GM12878 (cell line): ENCODE results near the gene VSIG8. TPM values are rescaled to one million over a fixed set of nuclear protein-coding genes. Genes with fewer than 3 reads are reported as not detected.

Experiments
- ATAC-seq: fragments of 200-7000 bp; cut with Tn5 transposase; 3 replicates; pipeline ENCODE4 v1.9.1; 2020; ENCODE audit warnings: mild to moderate bottlenecking, moderate library complexity
- BruUV-seq: library from RNA; stranded (reverse); fragments of 400-500 nt; replicated peaks from 2 replicates; lab custom pipeline; 2021; lab: Mats Ljungman, UMichigan
- CTCF ChIA-PET: fragments of 300-600 bp; sonication (Branson Sonifier 250); formaldehyde crosslinking; extraction: SDS; loops from one replicate; lab custom pipeline; 2021; ENCODE audit warnings: inconsistent platforms; lab: Yijun Ruan, JAX
- POLR2A ChIA-PET: fragments of 350-600 bp; formaldehyde crosslinking; extraction: SDS; loops from one replicate; lab custom pipeline; 2021; ENCODE audit warnings: inconsistent platforms; lab: Charles Lee
- RAD21 ChIA-PET: fragments of 300-600 bp; sonication (Branson Sonifier 250); formaldehyde crosslinking; loops from one replicate; lab custom pipeline; 2023; ENCODE audit warnings: antibody characterized with exemption; ENCODE audit not compliant: unreplicated experiment; lab: Charles Lee
- SMC1A ChIA-PET: fragments of 300-600 bp; sonication (Branson Sonifier 250); formaldehyde crosslinking; loops from one replicate; lab custom pipeline; 2023; ENCODE audit not compliant: unreplicated experiment, uncharacterized antibody; lab: Charles Lee
- DNase-seq: peaks from one replicate; pipeline ENCODE4 v3.0.0-alpha.2; 2011; ENCODE audit warnings: low read depth, low spot score
- FAIRE-seq: peaks from 3 replicates; lab custom pipeline; 2011; peaks lifted over from hg19 to GRCh38; lab: Jason Lieb, UNC
- H2AFZ ChIP-seq: 2 replicates; pipeline ENCODE4 v1.6.0; 2011; ENCODE audit warnings: low read depth, low read length, control low read depth; ENCODE audit not compliant: control insufficient read depth
- H3K27ac ChIP-seq: 2 replicates; pipeline ENCODE4 v1.5.1; 2011; ENCODE audit warnings: control low read depth; ENCODE audit not compliant: control insufficient read depth, insufficient read depth
- H3K27me3 ChIP-seq, 2 experiments: replicated peaks in 1 of 2; 2 replicates each; pipeline versions ENCODE4 v1.6.0 to v1.6.1; 2011; ENCODE audit warnings: low read length in 1 of 2; ENCODE audit not compliant: control insufficient read depth in 2 of 2, insufficient read depth in 2 of 2
- H3K36me3 ChIP-seq, 2 experiments: 2 replicates each; pipeline ENCODE4 v1.5.1; 2011; ENCODE audit warnings: low read length in 1 of 2; ENCODE audit not compliant: control insufficient read depth in 2 of 2, insufficient read depth in 2 of 2
- H3K4me1 ChIP-seq: 2 replicates; pipeline ENCODE4 v1.6.1; 2011; ENCODE audit warnings: mild to moderate bottlenecking, low read length, moderate library complexity, mixed read lengths; ENCODE audit not compliant: control insufficient read depth, insufficient read depth
- H3K4me2 ChIP-seq: 2 replicates; pipeline ENCODE4 v1.6.0; 2011; ENCODE audit warnings: control low read depth; ENCODE audit not compliant: control insufficient read depth, insufficient read depth
- H3K4me3 ChIP-seq: fragments of 200-600 bp; sonication (generic); 2 replicates; pipeline ENCODE4 v1.5.1; 2016
- H3K79me2 ChIP-seq: 2 replicates; pipeline ENCODE4 v1.6.0; 2011; ENCODE audit warnings: low read length; ENCODE audit not compliant: control insufficient read depth, insufficient read depth
- H3K9ac ChIP-seq: 2 replicates; pipeline ENCODE4 v1.8.0; 2011; ENCODE audit warnings: low read length, control low read depth, mixed read lengths; ENCODE audit not compliant: control insufficient read depth, insufficient read depth
- H3K9me3 ChIP-seq: replicated peaks from 3 replicates; pipeline ENCODE4 v1.5.1; 2011; ENCODE audit warnings: mild to moderate bottlenecking, low read length; ENCODE audit not compliant: control insufficient read depth, insufficient read depth
- H4K20me1 ChIP-seq: 2 replicates; pipeline ENCODE4 v1.6.0; 2011; ENCODE audit not compliant: control insufficient read depth, insufficient read depth
- ASH2L ChIP-seq: fragments of 300-600, 200-600 bp; sonication (generic); IDR thresholded peaks from 2 replicates; pipeline ENCODE4 v1.6.1; 2017; ENCODE audit warnings: low read depth, mild to moderate bottlenecking, borderline replicate concordance
- MYB ChIP-seq: fragments of 150-350 bp; IDR thresholded peaks from 2 replicates; pipeline ENCODE4 v1.6.1; 2014; ENCODE audit warnings: mild to moderate bottlenecking, low read depth, low read length, borderline replicate concordance
- RELB ChIP-seq: fragments of 450-650 bp; IDR thresholded peaks from 2 replicates; pipeline ENCODE4 v1.6.1; 2017; ENCODE audit warnings: low read depth, mild to moderate bottlenecking, moderate library complexity
- SRF ChIP-seq, 2 experiments: IDR thresholded peaks; 2 replicates each; pipeline ENCODE4 v1.6.1; 2011; ENCODE audit warnings: low read depth in 2 of 2, low read length in 2 of 2, mild to moderate bottlenecking in 1 of 2, moderate library complexity in 1 of 2
- TCF7 ChIP-seq: IDR thresholded peaks from 2 replicates; pipeline ENCODE4 v1.6.1; 2014; ENCODE audit warnings: antibody characterized with exemption, borderline replicate concordance
- WGBS: methylation state at CpG from one replicate; pipeline ENCODE4 v1.1.6; 2016; ENCODE audit warnings: low lambda C conversion rate; ENCODE audit not compliant: insufficient replicate concordance, insufficient coverage; ENCODE audit errors: missing lambda C conversion rate; 5-methylcytosine and 5-hydroxymethylcytosine counted together
- in situ Hi-C: fragments of 300-500 bp; cut with MboI; formaldehyde crosslinking; loops from 9 replicates; pipeline ENCODE4 v1.14.3; 2018; ENCODE audit warnings: mixed read lengths
- intact Hi-C: fragments of 100-400 bp; cut with micrococcal nuclease; formaldehyde crosslinking; loops from one replicate; pipeline ENCODE4 v1.14.2; 2022; ENCODE audit not compliant: unreplicated experiment
- polyA plus RNA-seq, 11 experiments: library from polyadenylated mRNA; depleted of rRNA in 4 of 11; unstranded in 6 of 11; stranded (reverse) in 5 of 11; fragments of >200 nt; fragmentation: Nextera tagmentation in 4 of 11; fragmentation: Illumina TruSeq in 1 of 11; extraction: Ambion mirVana in 4 of 11; extraction: Trizol in 1 of 11; gene quantifications; 1 replicate in 1 of 11; 2 replicates in 10 of 11; pipeline versions ENCODE4 v1.2.1 to v1.2.3, GENCODE V29; 2011 to 2016; ENCODE audit warnings: inconsistent platforms in 2 of 11, missing spikeins in 2 of 11, low read depth in 1 of 11
- total RNA-seq, 4 experiments: library from RNA; depleted of rRNA in 3 of 4; stranded (reverse); fragments of >200 nt in 3 of 4; fragmentation: Illumina TruSeq in 1 of 4; extraction: Trizol in 1 of 4; gene quantifications; 2 replicates each; pipeline versions ENCODE4 v1.2.1 to v1.2.3, GENCODE V29; 2013 to 2021
- TF ChIP-seq, protein P1 (sequence below): fragments of 150-350 bp; IDR thresholded peaks from 2 replicates; pipeline ENCODE4 v1.6.1; 2016; ENCODE audit warnings: low read depth, low read length

Gene VSIG8
- total and polyA plus RNA-seq, 10 of the 15 experiments (the other 5 are each of a cell fraction or from before 2014, with no cell fraction given), result not detected

DNA sequence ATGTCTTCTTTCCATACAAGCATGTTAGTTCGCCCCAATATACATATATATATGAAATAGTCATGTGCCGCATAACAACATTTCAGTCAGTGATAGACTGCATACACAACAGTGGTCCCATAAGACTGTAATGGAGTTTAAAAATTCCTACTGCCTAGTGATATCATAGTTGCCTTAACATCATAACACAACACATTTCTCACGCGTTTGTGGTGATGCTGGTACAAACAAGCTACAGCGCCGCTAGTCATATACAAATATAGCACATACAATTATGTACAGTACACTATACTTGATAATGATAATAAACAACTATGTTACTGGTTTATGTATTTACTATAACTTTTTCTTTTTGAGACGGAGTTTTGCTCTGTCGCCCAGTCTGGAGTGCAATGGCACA is 46.5 kb downstream of the VSIG8 start:
- POLR2A ChIA-PET, result no interaction called here
- CTCF ChIA-PET, result interaction anchor here (1.1 to 2.0 kb wide), 3 partner anchors 17 to 191 kb away, joined by 3 to 5 read pairs (median 5); no protein-coding TSS in a partner anchor

More for the DNA sequence above, 46.5 kb downstream of the VSIG8 start:
- in situ Hi-C loops (no loop called here), intact Hi-C loops (no loop called here)
- Histone ChIP-seq H3K36me3 (no peaks in the 10 kb centered on the region), H3K4me2 (no peak overlapping the region), H3K27me3 (no peaks in the 10 kb centered on the region; a peak in 3 of 4 replicates), H3K27ac (no peak overlapping the region), H3K4me3 (no peak overlapping the region), H3K9ac (no peak overlapping the region), H3K9me3 (no peaks in the 10 kb centered on the region), H3K4me1 (no peaks in the 10 kb centered on the region), H2AFZ (no peak overlapping the region), H3K79me2 (no peaks in the 10 kb centered on the region), H4K20me1 (no peaks in the 10 kb centered on the region)
- TF ChIP-seq, protein P1, sequence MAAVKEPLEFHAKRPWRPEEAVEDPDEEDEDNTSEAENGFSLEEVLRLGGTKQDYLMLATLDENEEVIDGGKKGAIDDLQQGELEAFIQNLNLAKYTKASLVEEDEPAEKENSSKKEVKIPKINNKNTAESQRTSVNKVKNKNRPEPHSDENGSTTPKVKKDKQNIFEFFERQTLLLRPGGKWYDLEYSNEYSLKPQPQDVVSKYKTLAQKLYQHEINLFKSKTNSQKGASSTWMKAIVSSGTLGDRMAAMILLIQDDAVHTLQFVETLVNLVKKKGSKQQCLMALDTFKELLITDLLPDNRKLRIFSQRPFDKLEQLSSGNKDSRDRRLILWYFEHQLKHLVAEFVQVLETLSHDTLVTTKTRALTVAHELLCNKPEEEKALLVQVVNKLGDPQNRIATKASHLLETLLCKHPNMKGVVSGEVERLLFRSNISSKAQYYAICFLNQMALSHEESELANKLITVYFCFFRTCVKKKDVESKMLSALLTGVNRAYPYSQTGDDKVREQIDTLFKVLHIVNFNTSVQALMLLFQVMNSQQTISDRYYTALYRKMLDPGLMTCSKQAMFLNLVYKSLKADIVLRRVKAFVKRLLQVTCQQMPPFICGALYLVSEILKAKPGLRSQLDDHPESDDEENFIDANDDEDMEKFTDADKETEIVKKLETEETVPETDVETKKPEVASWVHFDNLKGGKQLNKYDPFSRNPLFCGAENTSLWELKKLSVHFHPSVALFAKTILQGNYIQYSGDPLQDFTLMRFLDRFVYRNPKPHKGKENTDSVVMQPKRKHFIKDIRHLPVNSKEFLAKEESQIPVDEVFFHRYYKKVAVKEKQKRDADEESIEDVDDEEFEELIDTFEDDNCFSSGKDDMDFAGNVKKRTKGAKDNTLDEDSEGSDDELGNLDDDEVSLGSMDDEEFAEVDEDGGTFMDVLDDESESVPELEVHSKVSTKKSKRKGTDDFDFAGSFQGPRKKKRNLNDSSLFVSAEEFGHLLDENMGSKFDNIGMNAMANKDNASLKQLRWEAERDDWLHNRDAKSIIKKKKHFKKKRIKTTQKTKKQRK, result no peak
- TF ChIP-seq MYB (no peak), ASH2L (no peak), TCF7 (no peak), RELB (no peak), SRF (IDR thresholded peaks at IDR 0.05; ENCODE audit: low read depth in 2 of 2, low read length in 2 of 2) (no peak)
- ChIA-PET RAD21 (interaction anchor here (1.1 kb wide), 1 partner anchor 189 kb away, joined by 3 read pairs; no protein-coding TSS in a partner anchor), SMC1A (no interaction called here)
- no peak for DNase-seq
- ATAC-seq, result no peak
- FAIRE-seq, result no peak
- BruUV-seq, result no TSS peak
- whole genome bisulfite sequencing, result 77% methylated on average over 8 of the region's 8 CpGs
